ENCODE results near the gene TNFRSF1A. TPM values are rescaled to one million over a fixed set of nuclear protein-coding genes. Genes with fewer than 3 reads are reported as not detected.

Gene TNFRSF1A
- 100 to 1,000 TPM in 8 of 9 donors, 10 to 100 TPM in 1; 46.4 to 386 (median 261) TPM for total RNA-seq
- polyA plus RNA-seq: 100 to 1,000 TPM in 2 of 3 donors, 10 to 100 TPM in 1; 91.8 to 167 (median 160) TPM
- long read RNA-seq, donor 1, transcript TNFRSF1A-201 (10 exons, 2,223 nt): major isoform, 19 of 23 reads
- long read RNA-seq, donor 1, partial matches to known transcripts: 0 of 23 reads
- long read RNA-seq, donor 1, other reads (novel, unspliced or antisense): 0 of 23 reads
- long read RNA-seq, donor 2, transcript TNFRSF1A-201 (10 exons, 2,223 nt): major isoform, 13 of 17 reads
- long read RNA-seq, donor 2, partial matches to known transcripts: 0 of 17 reads
- long read RNA-seq, donor 2, other reads (novel, unspliced or antisense): 0 of 17 reads
- long read RNA-seq, donor 3, transcript TNFRSF1A-201 (10 exons, 2,223 nt): major isoform, 15 of 41 reads
- long read RNA-seq, donor 3, partial matches to known transcripts: 26 of 41 reads
- long read RNA-seq, donor 3, other reads (novel, unspliced or antisense): 0 of 41 reads
- long read RNA-seq, donor 4, transcript TNFRSF1A-201 (10 exons, 2,223 nt): major isoform, 47 of 66 reads
- long read RNA-seq, donor 4, partial matches to known transcripts: 5 of 66 reads
- long read RNA-seq, donor 4, other reads (novel, unspliced or antisense): 12 of 66 reads
- long read RNA-seq, donor 5, transcript TNFRSF1A-201 (10 exons, 2,223 nt): major isoform, 315 of 364 reads
- long read RNA-seq, donor 5, partial matches to known transcripts: 24 of 364 reads
- long read RNA-seq, donor 5, other reads (novel, unspliced or antisense): 23 of 364 reads
- long read RNA-seq, donor 6, transcript TNFRSF1A-201 (10 exons, 2,223 nt): major isoform, 30 of 45 reads
- long read RNA-seq, donor 6, partial matches to known transcripts: 9 of 45 reads
- long read RNA-seq, donor 6, other reads (novel, unspliced or antisense): 5 of 45 reads
- long read RNA-seq, donor 7, partial matches to known transcripts: 0 of 5 reads
- long read RNA-seq, donor 7, other reads (novel, unspliced or antisense): 0 of 5 reads
- long read RNA-seq, donor 8, transcript TNFRSF1A-201 (10 exons, 2,223 nt): major isoform, 28 of 50 reads
- long read RNA-seq, donor 8, partial matches to known transcripts: 18 of 50 reads
- long read RNA-seq, donor 8, other reads (novel, unspliced or antisense): 0 of 50 reads
- long read RNA-seq, donor 9, transcript TNFRSF1A-201 (10 exons, 2,223 nt): major isoform, 15 of 15 reads
- long read RNA-seq, donor 9, partial matches to known transcripts: 0 of 15 reads
- long read RNA-seq, donor 9, other reads (novel, unspliced or antisense): 0 of 15 reads
- long read RNA-seq, donor 10, transcript TNFRSF1A-201 (10 exons, 2,223 nt): major isoform, 5 of 6 reads
- long read RNA-seq, donor 10, partial matches to known transcripts: 0 of 6 reads
- long read RNA-seq, donor 10, other reads (novel, unspliced or antisense): 0 of 6 reads

DNA sequence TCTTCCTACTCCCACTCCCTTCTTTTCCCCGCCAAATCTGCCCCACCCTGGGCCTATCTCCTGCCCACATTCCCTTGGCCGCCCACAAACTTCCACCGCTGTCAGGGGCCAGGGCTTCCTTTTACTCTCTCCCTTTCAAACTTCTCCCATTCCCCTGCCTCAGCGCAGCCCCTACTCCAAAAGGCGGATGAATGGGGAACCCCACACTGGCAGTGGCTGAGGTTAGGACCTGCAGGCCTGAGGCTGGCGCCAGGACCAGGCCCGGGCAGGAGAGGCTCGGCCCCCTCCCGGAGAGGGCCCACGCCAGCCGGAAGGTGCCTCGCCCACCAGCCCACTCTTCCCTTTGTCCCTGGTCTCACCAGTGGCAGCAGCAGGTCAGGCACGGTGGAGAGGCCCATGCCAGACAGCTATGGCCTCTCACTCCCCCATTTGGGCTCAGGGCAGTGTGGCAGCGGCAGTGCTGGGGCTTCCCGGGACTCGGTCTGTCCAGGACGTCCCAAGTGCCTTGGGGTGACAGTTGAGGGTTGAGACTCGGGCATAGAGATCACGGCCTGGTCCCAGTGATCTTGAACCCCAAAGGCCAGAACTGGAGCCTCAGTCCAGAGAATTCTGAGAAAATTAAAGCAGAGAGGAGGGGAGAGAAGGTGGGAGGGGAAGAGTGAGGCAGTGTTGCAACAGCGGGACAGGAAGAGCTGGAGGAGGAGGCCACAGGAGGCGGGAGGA, at the start of gene TNFRSF1A:
TNFRSF1A (minus strand) TSS at position 660 of the 723 bp plus-strand sequence; CDS start at position 398, 262 bp downstream.
- peak; percentile 77 to 90 (median 87) for DNase-seq
- intact Hi-C loops (cut with DNase I): no loop called here
- Histone ChIP-seq H3K4me3 (peak within 1 kb of the TSS; percentile 81 to 99 (median 94)), H3K36me3 (replicated peaks in 1 of 2) (no peaks in the 10 kb centered on the region), H3K9me3 (replicated peaks in 1 of 3) (no peaks in the 10 kb centered on the region), H3K4me1 (replicated peaks in 1 of 2) (peaks cover 55 to 67% of the 10 kb centered on the region in 2 donors), H3K27ac (peak within 1 kb of the TSS; percentile 93 to 98 (median 97)), H3K27me3 (no peaks in the 10 kb centered on the region)
- TF ChIP-seq, protein P1, sequence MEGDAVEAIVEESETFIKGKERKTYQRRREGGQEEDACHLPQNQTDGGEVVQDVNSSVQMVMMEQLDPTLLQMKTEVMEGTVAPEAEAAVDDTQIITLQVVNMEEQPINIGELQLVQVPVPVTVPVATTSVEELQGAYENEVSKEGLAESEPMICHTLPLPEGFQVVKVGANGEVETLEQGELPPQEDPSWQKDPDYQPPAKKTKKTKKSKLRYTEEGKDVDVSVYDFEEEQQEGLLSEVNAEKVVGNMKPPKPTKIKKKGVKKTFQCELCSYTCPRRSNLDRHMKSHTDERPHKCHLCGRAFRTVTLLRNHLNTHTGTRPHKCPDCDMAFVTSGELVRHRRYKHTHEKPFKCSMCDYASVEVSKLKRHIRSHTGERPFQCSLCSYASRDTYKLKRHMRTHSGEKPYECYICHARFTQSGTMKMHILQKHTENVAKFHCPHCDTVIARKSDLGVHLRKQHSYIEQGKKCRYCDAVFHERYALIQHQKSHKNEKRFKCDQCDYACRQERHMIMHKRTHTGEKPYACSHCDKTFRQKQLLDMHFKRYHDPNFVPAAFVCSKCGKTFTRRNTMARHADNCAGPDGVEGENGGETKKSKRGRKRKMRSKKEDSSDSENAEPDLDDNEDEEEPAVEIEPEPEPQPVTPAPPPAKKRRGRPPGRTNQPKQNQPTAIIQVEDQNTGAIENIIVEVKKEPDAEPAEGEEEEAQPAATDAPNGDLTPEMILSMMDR (IDR thresholded peaks at IDR 0.05): peak in 1 of 6 experiments; percentile 11
- peak in 1 of 2 donors; percentile 78 for TF ChIP-seq POLR2A (IDR thresholded peaks at IDR 0.05)
- WGBS, 4 donors: 0 to 2% (median 1%) methylated on average over 13 to 21 of the region's 21 CpGs

GRCh38 chr12:6391013-6391412, 49.1 kb upstream of the TNFRSF1A start:
- peaks cover 0 to 56% of the 10 kb centered on the region in 2 donors for H3K36me3 ChIP-seq (replicated peaks in 1 of 2)

DNA sequence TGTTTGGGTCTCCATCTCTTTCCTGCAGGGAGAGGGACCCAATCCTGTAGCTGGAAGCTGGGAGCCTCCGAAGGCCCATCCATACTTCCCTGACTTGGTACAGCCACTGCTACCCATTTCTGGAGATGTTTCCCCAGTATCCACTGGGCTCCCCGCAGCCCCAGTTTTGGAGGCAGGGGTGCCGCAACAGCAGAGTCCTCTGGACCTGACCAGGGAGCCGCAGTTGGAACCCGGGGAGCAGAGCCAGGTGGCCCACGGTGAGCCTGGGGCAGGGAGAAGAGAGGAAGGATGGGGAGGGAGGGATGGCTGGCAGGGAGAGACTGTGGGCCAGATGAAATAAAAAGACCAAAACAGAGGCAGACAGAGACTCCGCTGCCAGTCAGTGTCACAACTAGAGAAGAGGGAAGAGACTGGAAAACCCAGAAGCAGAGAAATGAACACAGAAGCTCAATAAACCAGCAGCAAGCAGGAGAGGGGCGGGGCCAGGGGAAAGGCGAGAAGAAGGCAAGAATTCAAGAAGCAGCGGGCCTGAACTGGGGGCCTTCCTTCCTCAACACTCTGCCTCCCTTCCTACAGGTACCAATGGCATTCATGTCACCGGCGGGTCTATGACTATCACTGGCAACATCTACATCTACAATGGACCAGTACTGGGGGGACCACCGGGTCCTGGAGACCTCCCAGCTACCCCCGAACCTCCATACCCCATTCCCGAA, 48.4 kb upstream of the TNFRSF1A start:
- DNase-seq: no peak
- Histone ChIP-seq H3K4me1 (replicated peaks in 1 of 2) (peaks cover 8 to 22% of the 10 kb centered on the region in 2 donors), H3K27me3 (no peaks in the 10 kb centered on the region), H3K4me3 (no peak overlapping the region), H3K9me3 (replicated peaks in 1 of 3) (no peaks in the 10 kb centered on the region), H3K27ac (no peak overlapping the region), H3K36me3 (replicated peaks in 1 of 2) (peaks cover 0 to 59% of the 10 kb centered on the region in 2 donors)
- 87 to 89% (median 88%) methylated on average over 13 to 15 of the region's 15 CpGs for WGBS, 4 donors
- TF ChIP-seq POLR2A (IDR thresholded peaks at IDR 0.05): no peak
- TF ChIP-seq, protein P1 (IDR thresholded peaks at IDR 0.05): no peak
- intact Hi-C loops (cut with DNase I): no loop called here

More at GRCh38 chr12:6391013-6391412, 49.1 kb upstream of the TNFRSF1A start:
- Histone ChIP-seq H3K9me3 (replicated peaks in 1 of 3) (no peaks in the 10 kb centered on the region), H3K4me3 (no peak overlapping the region), H3K27me3 (no peaks in the 10 kb centered on the region), H3K4me1 (replicated peaks in 1 of 2) (peaks cover 7 to 18% of the 10 kb centered on the region in 2 donors), H3K27ac (no peak overlapping the region)
- intact Hi-C loops (cut with DNase I): no loop called here
- TF ChIP-seq POLR2A (IDR thresholded peaks at IDR 0.05): no peak
- TF ChIP-seq, protein P1 (IDR thresholded peaks at IDR 0.05): no peak
- no peak for DNase-seq
- 84 to 92% (median 90%) methylated on average over 2 to 17 of the region's 17 CpGs for WGBS, 4 donors

Data from adrenal gland (tissue), 19 donors.